ENCODE measurements around the gene OXA1L.
"Not testable (repeated sequence)": the region's sequence is repeated elsewhere in the genome, so short reads cannot be mapped to it uniquely, and the experiment has no call there.

The OXA1L gene

GRCh38 chr14:22735096-22735495 is 31.4 kb upstream of the OXA1L start:
- no peak overlapping the region for H3K27ac ChIP-seq
- TF ChIP-seq, protein P1, sequence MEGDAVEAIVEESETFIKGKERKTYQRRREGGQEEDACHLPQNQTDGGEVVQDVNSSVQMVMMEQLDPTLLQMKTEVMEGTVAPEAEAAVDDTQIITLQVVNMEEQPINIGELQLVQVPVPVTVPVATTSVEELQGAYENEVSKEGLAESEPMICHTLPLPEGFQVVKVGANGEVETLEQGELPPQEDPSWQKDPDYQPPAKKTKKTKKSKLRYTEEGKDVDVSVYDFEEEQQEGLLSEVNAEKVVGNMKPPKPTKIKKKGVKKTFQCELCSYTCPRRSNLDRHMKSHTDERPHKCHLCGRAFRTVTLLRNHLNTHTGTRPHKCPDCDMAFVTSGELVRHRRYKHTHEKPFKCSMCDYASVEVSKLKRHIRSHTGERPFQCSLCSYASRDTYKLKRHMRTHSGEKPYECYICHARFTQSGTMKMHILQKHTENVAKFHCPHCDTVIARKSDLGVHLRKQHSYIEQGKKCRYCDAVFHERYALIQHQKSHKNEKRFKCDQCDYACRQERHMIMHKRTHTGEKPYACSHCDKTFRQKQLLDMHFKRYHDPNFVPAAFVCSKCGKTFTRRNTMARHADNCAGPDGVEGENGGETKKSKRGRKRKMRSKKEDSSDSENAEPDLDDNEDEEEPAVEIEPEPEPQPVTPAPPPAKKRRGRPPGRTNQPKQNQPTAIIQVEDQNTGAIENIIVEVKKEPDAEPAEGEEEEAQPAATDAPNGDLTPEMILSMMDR (conservative IDR thresholded peaks at IDR 0.05) = no peak

DNA sequence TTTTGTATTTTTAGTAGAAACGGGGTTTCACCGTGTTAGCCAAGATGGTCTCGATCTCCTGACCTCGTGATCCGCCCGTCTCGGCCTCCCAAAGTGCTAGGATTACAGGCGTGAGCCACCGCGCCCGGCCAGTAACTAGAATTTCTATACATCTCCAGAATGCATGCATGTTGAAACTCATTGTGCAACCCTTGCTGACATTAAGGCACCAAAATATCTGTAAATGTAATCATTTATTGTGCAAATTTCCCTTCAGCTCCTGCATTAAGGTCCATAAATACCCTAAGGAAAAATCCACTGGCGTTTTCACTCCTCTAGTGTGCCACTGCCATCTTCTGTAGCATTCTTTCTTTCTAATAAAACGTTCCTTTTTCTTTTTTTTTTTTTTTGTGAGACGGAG is 30.1 kb upstream of the OXA1L start:
- not testable (repeated sequence) for H3K27ac ChIP-seq

- TF ChIP-seq, protein P1 (conservative IDR thresholded peaks at IDR 0.05) = no peak
- no peak overlapping the region for H3K27ac ChIP-seq
Measured at GRCh38 chr14:22737052-22737451, 29.4 kb upstream of the OXA1L start.

DNA sequence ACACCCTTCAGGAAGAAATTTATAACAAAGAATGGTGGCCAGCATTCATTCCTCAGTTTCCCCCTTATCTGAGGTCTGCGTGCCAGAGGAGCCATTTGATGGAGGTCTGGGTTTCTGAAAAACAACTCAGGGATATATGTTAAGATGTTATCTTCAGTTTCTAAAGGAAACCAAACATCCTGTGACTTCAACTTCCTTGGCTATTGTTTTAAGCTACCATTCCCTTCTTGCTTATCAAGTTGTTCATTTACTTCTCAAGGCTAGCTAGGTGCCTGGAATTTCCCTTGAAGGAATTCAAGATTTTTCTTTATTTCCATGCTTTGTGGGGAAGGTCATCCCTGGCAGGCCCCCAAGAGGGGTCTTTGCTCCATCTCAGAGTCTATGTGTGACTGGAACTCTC is 27.1 kb upstream of the OXA1L start:
- TF ChIP-seq, protein P1 (conservative IDR thresholded peaks at IDR 0.05) = no peak
- H3K27ac ChIP-seq = no peak overlapping the region

GRCh38 chr14:22740020-22740419 is 26.5 kb upstream of the OXA1L start:
- TF ChIP-seq, protein P1 (conservative IDR thresholded peaks at IDR 0.05) = no peak
- no peak overlapping the region for H3K27ac ChIP-seq

GRCh38 chr14:22747769-22748168 is 18.7 kb upstream of the OXA1L start:
- TF ChIP-seq, protein P1 (conservative IDR thresholded peaks at IDR 0.05) = no peak
- H3K27ac ChIP-seq = no peak overlapping the region

GRCh38 chr14:22748206-22748605 is 18.3 kb upstream of the OXA1L start:
- H3K27ac ChIP-seq = no peak overlapping the region
- TF ChIP-seq, protein P1 (conservative IDR thresholded peaks at IDR 0.05) = no peak

DNA sequence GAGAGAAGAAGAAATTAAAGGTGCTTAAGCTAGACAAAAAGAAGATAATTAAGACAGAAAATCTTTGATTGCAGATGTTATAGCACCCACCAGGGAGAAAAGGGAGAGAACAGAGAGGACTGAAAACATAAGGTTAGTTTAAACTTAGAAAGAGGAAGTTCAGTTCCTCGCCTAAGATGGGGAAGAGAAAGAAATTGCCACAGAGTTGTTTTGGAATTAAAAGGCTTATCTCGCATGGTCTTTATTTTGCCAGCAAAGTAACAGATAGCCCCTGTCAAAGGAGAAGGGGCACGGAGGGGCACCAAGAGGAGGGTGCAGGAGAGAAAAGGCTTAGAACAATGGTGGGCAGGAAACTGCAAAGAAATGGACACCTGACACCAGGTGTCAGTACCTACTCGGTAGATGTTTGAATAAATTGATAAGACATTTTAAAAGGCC is 17.8 kb upstream of the OXA1L start:
- no peak overlapping the region for H3K27ac ChIP-seq
- TF ChIP-seq, protein P1 (conservative IDR thresholded peaks at IDR 0.05) = no peak

Measured in VCaP (cell line).